Stimulated activated CD4-positive, alpha-beta T cell treated with anti-CD3 and anti-CD28 coated beads, Interleukin-1b, Interleukin-23, amount 100 ng/mL, for 4 hours (primary cell): Measurements from ENCODE around the gene PSMB8.
A peak's percentile ranks its signal among the peaks of the same experiment; 100 is the strongest.

Source experiments
- DNase-seq, 2 donors: peaks; one replicate each; pipeline ENCODE4 v3.0.0-alpha.2; 2020; ENCODE audit warnings: low read depth in 2 of 2

Gene PSMB8

GRCh38 chr6:32799168-32799567, 44.7 kb downstream of the PSMB8 start:
- DNase-seq = no peak

GRCh38 chr6:32796848-32797776, 46.7 kb downstream of the PSMB8 start:
- peak; percentile 80 for DNase-seq

GRCh38 chr6:32794510-32794909, 49.3 kb downstream of the PSMB8 start:
- no peak for DNase-seq

- DNase-seq = no peak
Observed at GRCh38 chr6:32792901-32793435, 50.9 kb downstream of the PSMB8 start.
